Hepatocyte (in vitro differentiated cells): Measurements from ENCODE around the gene HIBADH. TPM values are rescaled to one million over a fixed set of nuclear protein-coding genes. Genes with fewer than 3 reads are reported as not detected.

ENCODE experiments used
- DNase-seq: peaks from one replicate; pipeline ENCODE4 v3.0.0-alpha.2; 2016; ENCODE audit warnings: low spot score
- H2AFZ ChIP-seq: fragments of 200-600 bp; sonication (generic); 2 replicates; pipeline ENCODE4 v1.6.0; 2016; ENCODE audit warnings: antibody characterized with exemption, mild to moderate bottlenecking
- H3K27ac ChIP-seq: fragments of 200-600 bp; sonication (generic); 2 replicates; pipeline ENCODE4 v1.5.1; 2016; ENCODE audit warnings: mild to moderate bottlenecking
- H3K27me3 ChIP-seq: fragments of 200-600 bp; sonication (generic); 2 replicates; pipeline ENCODE4 v1.6.1; 2016
- H3K36me3 ChIP-seq: fragments of 200-600 bp; sonication (generic); replicated peaks from 2 replicates; pipeline ENCODE4 v1.5.1; 2016; ENCODE audit warnings: low read depth; ENCODE audit not compliant: insufficient read depth
- H3K4me1 ChIP-seq: fragments of 200-600 bp; sonication (generic); 2 replicates; pipeline ENCODE4 v1.5.1; 2016; ENCODE audit warnings: mild to moderate bottlenecking, moderate library complexity; ENCODE audit not compliant: insufficient read depth
- H3K4me2 ChIP-seq: fragments of 200-600 bp; sonication (generic); 2 replicates; pipeline ENCODE4 v1.6.0; 2016
- H3K4me3 ChIP-seq: fragments of 200-600 bp; sonication (generic); 2 replicates; pipeline ENCODE4 v1.5.1; 2016; ENCODE audit warnings: mild to moderate bottlenecking
- H3K79me2 ChIP-seq: fragments of 200-600 bp; sonication (generic); 2 replicates; pipeline ENCODE4 v1.6.0; 2017; ENCODE audit warnings: mild to moderate bottlenecking
- H3K9me2 ChIP-seq: fragments of 200-600 bp; sonication (generic); replicated peaks from 2 replicates; pipeline ENCODE4 v1.6.0; 2017; ENCODE audit warnings: mild to moderate bottlenecking; ENCODE audit not compliant: insufficient read depth
- H3K9me3 ChIP-seq: fragments of 200-600 bp; sonication (generic); 2 replicates; pipeline ENCODE4 v1.5.1; 2016; ENCODE audit warnings: low read depth, mild to moderate bottlenecking
- H4K20me1 ChIP-seq: fragments of 200-600 bp; sonication (generic); 2 replicates; pipeline ENCODE4 v1.6.0; 2016; ENCODE audit warnings: mild to moderate bottlenecking; ENCODE audit not compliant: insufficient read depth, poor library complexity, severe bottlenecking
- CTCF ChIP-seq: fragments of 200-600 bp; sonication (generic); IDR thresholded peaks from 2 replicates; pipeline ENCODE4 v1.5.1; 2016; ENCODE audit warnings: antibody characterized with exemption, mild to moderate bottlenecking; ENCODE audit not compliant: poor library complexity
- EZH2 ChIP-seq: fragments of 200-600 bp; sonication (generic); IDR thresholded peaks from 2 replicates; pipeline ENCODE4 v1.6.1; 2016; ENCODE audit warnings: antibody characterized with exemption, mild to moderate bottlenecking, borderline replicate concordance
- EZH2phosphoT487 ChIP-seq: fragments of 200-600 bp; sonication (generic); IDR thresholded peaks from one replicate; pipeline ENCODE4 v1.6.1; 2018; ENCODE audit warnings: antibody characterized with exemption, mild to moderate bottlenecking, low read depth, moderate library complexity; ENCODE audit not compliant: unreplicated experiment, severe bottlenecking
- WGBS: methylation state at CpG from one replicate; pipeline ENCODE4 v1.1.6; 2016; ENCODE audit warnings: low lambda C conversion rate; ENCODE audit errors: missing lambda C conversion rate; 5-methylcytosine and 5-hydroxymethylcytosine counted together
- polyA plus RNA-seq: library from polyadenylated mRNA; unstranded; fragments of >200 nt; fragmentation: Nextera tagmentation; extraction: Ambion mirVana; gene quantifications from 2 replicates; pipeline ENCODE4 v1.2.1, GENCODE V29; 2016
- total RNA-seq: library from RNA; depleted of rRNA; stranded (reverse); fragments of >200 nt; gene quantifications from 2 replicates; pipeline ENCODE4 v1.2.3, GENCODE V29; 2014

The HIBADH gene
- total and polyA plus RNA-seq, 2 experiments from 2014 or later: 56.1 to 65.5 TPM

DNA sequence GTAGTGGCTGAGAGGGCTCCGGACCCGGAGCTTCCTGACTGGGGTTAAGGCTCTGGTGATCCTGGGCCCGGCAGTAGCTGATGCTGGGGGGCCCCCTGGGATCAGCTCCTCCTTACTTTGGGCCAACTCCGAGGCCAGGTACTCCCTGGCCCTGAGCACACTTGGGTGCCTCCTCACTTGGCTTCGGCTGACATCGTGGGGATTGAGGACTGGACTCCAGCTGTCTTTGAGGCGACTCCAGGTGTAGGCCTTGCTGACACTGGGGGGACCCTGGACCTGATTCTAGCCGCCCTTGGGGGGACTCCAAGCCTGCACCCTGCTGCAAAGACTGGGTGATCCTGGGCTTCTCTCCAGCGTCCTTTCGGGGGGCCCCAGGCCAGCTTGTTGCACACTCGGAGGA, 170.5 kb downstream of the HIBADH start:
- Histone ChIP-seq H3K9me3 (no peaks in the 10 kb centered on the region), H4K20me1 (no peaks in the 10 kb centered on the region), H3K4me1 (no peaks in the 10 kb centered on the region), H3K27me3 (no peaks in the 10 kb centered on the region), H3K9me2 (no peaks in the 10 kb centered on the region), H2AFZ (no peak overlapping the region), H3K4me3 (no peak overlapping the region), H3K4me2 (no peak overlapping the region), H3K27ac (no peak overlapping the region), H3K36me3 (no peaks in the 10 kb centered on the region), H3K79me2 (no peaks in the 10 kb centered on the region)
- TF ChIP-seq EZH2 (no peak), CTCF (no peak), EZH2phosphoT487 (no peak)
- 95% methylated on average over 11 of the region's 11 CpGs for WGBS
- DNase-seq: no peak

- H3K9me2 ChIP-seq: no peaks in the 10 kb centered on the region
- no peaks in the 10 kb centered on the region for H3K4me1 ChIP-seq
- H3K79me2 ChIP-seq: no peaks in the 10 kb centered on the region
- no peak overlapping the region for H2AFZ ChIP-seq
- H3K4me2 ChIP-seq: no peak overlapping the region
- no peak overlapping the region for H3K27ac ChIP-seq
- no peaks in the 10 kb centered on the region for H4K20me1 ChIP-seq
- no peak for TF ChIP-seq EZH2phosphoT487
- no peak for TF ChIP-seq CTCF
- no peak for TF ChIP-seq EZH2
- H3K36me3 ChIP-seq: no peaks in the 10 kb centered on the region
- H3K9me3 ChIP-seq: no peaks in the 10 kb centered on the region
- 99% methylated on average over 21 of the region's 21 CpGs for WGBS
- no peaks in the 10 kb centered on the region for H3K27me3 ChIP-seq
- DNase-seq: no peak
- H3K4me3 ChIP-seq: no peak overlapping the region
Observed at GRCh38 chr7:27491534-27491933, 171.1 kb downstream of the HIBADH start.

GRCh38 chr7:27487509-27487908, 175.2 kb downstream of the HIBADH start:
- Histone ChIP-seq H3K36me3 (no peaks in the 10 kb centered on the region), H3K79me2 (no peaks in the 10 kb centered on the region), H3K4me2 (no peak overlapping the region), H3K4me3 (no peak overlapping the region), H3K27ac (no peak overlapping the region), H3K9me3 (no peaks in the 10 kb centered on the region), H3K27me3 (no peaks in the 10 kb centered on the region), H2AFZ (no peak overlapping the region), H4K20me1 (no peaks in the 10 kb centered on the region), H3K4me1 (no peaks in the 10 kb centered on the region), H3K9me2 (no peaks in the 10 kb centered on the region)
- WGBS: 74% methylated on average over 8 of the region's 8 CpGs
- no peak for DNase-seq
- TF ChIP-seq CTCF (no peak), EZH2phosphoT487 (no peak), EZH2 (no peak)

DNA sequence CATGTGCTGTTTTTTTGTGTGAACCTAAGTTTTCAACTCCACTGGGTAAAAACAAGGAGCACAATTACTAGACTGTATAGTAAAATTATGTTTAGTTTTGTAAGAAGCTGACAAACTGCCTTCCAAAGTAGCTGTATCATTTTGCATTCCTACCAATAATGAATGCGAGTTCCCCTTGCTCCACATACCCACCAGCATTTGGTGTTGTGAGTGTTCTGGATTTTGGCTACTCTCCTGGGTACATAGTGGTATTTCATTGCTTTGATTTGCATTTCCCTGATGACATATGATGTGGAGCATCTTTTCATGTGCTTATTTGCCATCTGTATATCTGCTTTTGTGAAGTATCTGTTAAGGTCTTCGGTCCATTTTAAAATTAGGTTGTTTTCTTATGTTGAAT, 178.2 kb downstream of the HIBADH start:
- H2AFZ ChIP-seq: no peak overlapping the region
- TF ChIP-seq EZH2phosphoT487 (no peak), CTCF (no peak), EZH2 (no peak)
- H3K4me3 ChIP-seq: no peak overlapping the region
- H3K36me3 ChIP-seq: no peaks in the 10 kb centered on the region
- no peaks in the 10 kb centered on the region for H3K9me3 ChIP-seq
- WGBS: 96% methylated on average over 2 of the region's 2 CpGs
- no peaks in the 10 kb centered on the region for H3K4me1 ChIP-seq
- H3K27me3 ChIP-seq: no peaks in the 10 kb centered on the region
- no peak for DNase-seq
- no peak overlapping the region for H3K27ac ChIP-seq
- no peaks in the 10 kb centered on the region for H3K9me2 ChIP-seq
- H3K4me2 ChIP-seq: no peak overlapping the region
- no peaks in the 10 kb centered on the region for H3K79me2 ChIP-seq
- H4K20me1 ChIP-seq: no peaks in the 10 kb centered on the region
